ENCODE data around the gene USP36. TPM values are rescaled to one million over a fixed set of nuclear protein-coding genes. Genes with fewer than 3 reads are reported as not detected.

Gene USP36
- total and polyA plus RNA-seq, 4 donors: 22.2 to 61.5 (median 44.9) TPM

DNA sequence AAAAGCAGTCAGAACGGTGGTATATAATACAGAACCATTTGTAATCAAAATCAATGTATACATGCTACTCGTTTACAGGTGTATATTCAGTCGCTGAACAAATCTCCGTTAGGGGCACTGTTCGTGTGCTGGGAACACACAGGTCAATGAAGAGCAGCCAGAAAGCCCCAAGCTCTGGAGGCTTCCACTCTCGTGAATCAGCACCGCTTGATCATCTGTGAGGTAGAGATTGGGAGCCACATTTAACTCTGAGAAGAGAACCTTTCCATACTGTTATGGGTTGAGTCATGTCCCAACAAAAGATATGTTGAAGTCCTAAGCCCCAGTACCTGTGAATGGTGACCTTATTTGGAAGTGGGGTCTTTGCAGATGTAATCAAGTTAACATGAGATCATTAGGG is 53.2 kb downstream of the USP36 start:
- TF ChIP-seq, protein P1, sequence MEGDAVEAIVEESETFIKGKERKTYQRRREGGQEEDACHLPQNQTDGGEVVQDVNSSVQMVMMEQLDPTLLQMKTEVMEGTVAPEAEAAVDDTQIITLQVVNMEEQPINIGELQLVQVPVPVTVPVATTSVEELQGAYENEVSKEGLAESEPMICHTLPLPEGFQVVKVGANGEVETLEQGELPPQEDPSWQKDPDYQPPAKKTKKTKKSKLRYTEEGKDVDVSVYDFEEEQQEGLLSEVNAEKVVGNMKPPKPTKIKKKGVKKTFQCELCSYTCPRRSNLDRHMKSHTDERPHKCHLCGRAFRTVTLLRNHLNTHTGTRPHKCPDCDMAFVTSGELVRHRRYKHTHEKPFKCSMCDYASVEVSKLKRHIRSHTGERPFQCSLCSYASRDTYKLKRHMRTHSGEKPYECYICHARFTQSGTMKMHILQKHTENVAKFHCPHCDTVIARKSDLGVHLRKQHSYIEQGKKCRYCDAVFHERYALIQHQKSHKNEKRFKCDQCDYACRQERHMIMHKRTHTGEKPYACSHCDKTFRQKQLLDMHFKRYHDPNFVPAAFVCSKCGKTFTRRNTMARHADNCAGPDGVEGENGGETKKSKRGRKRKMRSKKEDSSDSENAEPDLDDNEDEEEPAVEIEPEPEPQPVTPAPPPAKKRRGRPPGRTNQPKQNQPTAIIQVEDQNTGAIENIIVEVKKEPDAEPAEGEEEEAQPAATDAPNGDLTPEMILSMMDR (IDR thresholded peaks at IDR 0.05; ENCODE audit: control extremely low read depth, extremely low read depth): no peak
- Histone ChIP-seq H3K9ac (ENCODE audit: insufficient read depth in 1 of 2, low read length in 2 of 2) (no peak overlapping the region), H3K9me3 (ENCODE audit: control insufficient read depth in 4 of 4, insufficient read depth in 3 of 4, low read length in 3 of 4) (no peaks in the 10 kb centered on the region), H3K36me3 (ENCODE audit: control insufficient read depth in 4 of 4, insufficient read depth in 4 of 4, low read length in 4 of 4) (peaks cover 0 to 1% (median 0%) of the 10 kb centered on the region in 4 donors), H3K4me1 (ENCODE audit: control insufficient read depth in 5 of 5, insufficient read depth in 5 of 5, low read length in 5 of 5) (peaks cover 3 to 41% (median 30%) of the 10 kb centered on the region in 5 donors), H3K4me3 (no peak overlapping the region), H3K27ac (ENCODE audit: low read depth in 1 of 2, low read length in 1 of 2) (no peak overlapping the region), H3K27me3 (ENCODE audit: control insufficient read depth in 3 of 3, insufficient read depth in 3 of 3, low read length in 2 of 3) (no peaks in the 10 kb centered on the region)
- no peak for DNase-seq
- ATAC-seq (ENCODE audit: insufficient read depth, low FRiP score): no peak
- 92 to 95% methylated on average over 7 of the region's 7 CpGs for WGBS, 2 donors

GRCh38 chr17:78785663-78786057 is 55.0 kb downstream of the USP36 start:
- no peak overlapping the region for H3K27ac ChIP-seq (ENCODE audit: low read depth in 1 of 2, low read length in 1 of 2)
- TF ChIP-seq, protein P1 (IDR thresholded peaks at IDR 0.05; ENCODE audit: control extremely low read depth, extremely low read depth): no peak
- WGBS, 2 donors: 88 to 93% methylated on average over 1 of the region's 1 CpG

GRCh38 chr17:78785011-78785662 is 55.5 kb downstream of the USP36 start:
- H3K4me1 ChIP-seq (ENCODE audit: control insufficient read depth in 5 of 5, insufficient read depth in 5 of 5, low read length in 5 of 5): peaks cover 0 to 18% (median 11%) of the 10 kb centered on the region in 5 donors
- ATAC-seq (ENCODE audit: insufficient read depth, low FRiP score) (no peak), DNase-seq (no peak)
- H3K9me3 ChIP-seq (ENCODE audit: control insufficient read depth in 4 of 4, insufficient read depth in 3 of 4, low read length in 3 of 4): no peaks in the 10 kb centered on the region
- peak overlapping the region in 1 of 2 donors; percentile 33 for H3K27ac ChIP-seq (ENCODE audit: low read depth in 1 of 2, low read length in 1 of 2)
- 87 to 93% methylated on average over 12 of the region's 12 CpGs for WGBS, 2 donors
- no peaks in the 10 kb centered on the region for H3K27me3 ChIP-seq (ENCODE audit: control insufficient read depth in 3 of 3, insufficient read depth in 3 of 3, low read length in 2 of 3)
- H3K36me3 ChIP-seq (ENCODE audit: control insufficient read depth in 4 of 4, insufficient read depth in 4 of 4, low read length in 4 of 4): peaks cover 0 to 1% (median 0%) of the 10 kb centered on the region in 4 donors
- H3K9ac ChIP-seq (ENCODE audit: insufficient read depth in 1 of 2, low read length in 2 of 2): no peak overlapping the region
- TF ChIP-seq, protein P1 (IDR thresholded peaks at IDR 0.05; ENCODE audit: control extremely low read depth, extremely low read depth): no peak
- no peak overlapping the region for H3K4me3 ChIP-seq

More at GRCh38 chr17:78785663-78786057, 55.0 kb downstream of the USP36 start:
- Histone ChIP-seq H3K4me3 (no peak overlapping the region), H3K4me1 (ENCODE audit: control insufficient read depth in 5 of 5, insufficient read depth in 5 of 5, low read length in 5 of 5) (peaks cover 0 to 24% (median 16%) of the 10 kb centered on the region in 5 donors), H3K9me3 (ENCODE audit: control insufficient read depth in 4 of 4, insufficient read depth in 3 of 4, low read length in 3 of 4) (no peaks in the 10 kb centered on the region), H3K27me3 (ENCODE audit: control insufficient read depth in 3 of 3, insufficient read depth in 3 of 3, low read length in 2 of 3) (no peaks in the 10 kb centered on the region), H3K9ac (ENCODE audit: insufficient read depth in 1 of 2, low read length in 2 of 2) (no peak overlapping the region), H3K36me3 (ENCODE audit: control insufficient read depth in 4 of 4, insufficient read depth in 4 of 4, low read length in 4 of 4) (peaks cover 0 to 1% (median 0%) of the 10 kb centered on the region in 4 donors)
- DNase-seq (no peak), ATAC-seq (ENCODE audit: insufficient read depth, low FRiP score) (no peak)
